ENCODE results near the gene SH2D7. TPM values are rescaled to one million over a fixed set of nuclear protein-coding genes. Genes with fewer than 3 reads are reported as not detected.

Gene SH2D7
- total and polyA plus RNA-seq, 2 donors (not counting 1 experiment from before 2014, with no cell fraction given) = not detected

GRCh38 chr15:78072080-78072892, 20.1 kb upstream of the SH2D7 start:
- Histone ChIP-seq H3K9ac (ENCODE audit: low read length) (no peak overlapping the region), H4K20me1 (ENCODE audit: control insufficient read depth, insufficient read depth, low read length, poor library complexity, severe bottlenecking) (peaks cover 4% of the 10 kb centered on the region), H3K27me3 (replicated peaks in 1 of 4; ENCODE audit: control extremely low read depth in 1 of 4, control insufficient read depth in 3 of 4, insufficient read depth in 4 of 4, low read length in 3 of 4) (no peaks in the 10 kb centered on the region), H3K79me2 (ENCODE audit: control insufficient read depth, insufficient read depth, low read length) (peaks cover 51% of the 10 kb centered on the region), H3K4me2 (replicated peaks; ENCODE audit: low read depth, low read length, poor library complexity, severe bottlenecking) (no peak overlapping the region), H3K4me1 (ENCODE audit: control insufficient read depth in 2 of 2, insufficient read depth in 2 of 2, low read length in 2 of 2) (peaks cover 44 to 49% of the 10 kb centered on the region in 2 donors), H3K9me3 (ENCODE audit: control extremely low read depth in 1 of 3, control insufficient read depth in 2 of 3, insufficient read depth in 1 of 3, low read length in 2 of 3) (no peaks in the 10 kb centered on the region), H3K36me3 (replicated peaks in 1 of 2; ENCODE audit: control extremely low read depth in 1 of 2, control insufficient read depth in 1 of 2, extremely low read depth in 1 of 2, insufficient read depth in 2 of 2, low read length in 1 of 2) (no peaks in the 10 kb centered on the region), H3K4me3 (ENCODE audit: control extremely low read depth in 1 of 5, extremely low read depth in 1 of 5, insufficient read depth in 1 of 5, low read depth in 2 of 5, low read length in 4 of 5) (no peak overlapping the region), H2AFZ (ENCODE audit: insufficient read depth, low read depth, low read length, poor library complexity, severe bottlenecking) (no peak overlapping the region), H3K27ac (ENCODE audit: low read length in 2 of 2) (no peak overlapping the region)
- H3K9me3 Mint-ChIP-seq (ENCODE audit: insufficient read depth) = no peaks in the 10 kb centered on the region
- no peak for ATAC-seq (ENCODE audit: low read depth)
- ChIA-PET POLR2A (interaction anchor here (0.7 kb wide), 1 partner anchor 13 kb away, joined by 3 read pairs; no protein-coding TSS in a partner anchor), CTCF (interaction anchor here (0.6 to 3.0 kb wide), 4 partner anchors 9 to 70 kb away, joined by 3 to 8 read pairs (median 4); no protein-coding TSS in a partner anchor)
- H3K4me1 Mint-ChIP-seq = peaks cover 25% of the 10 kb centered on the region
- WGBS (ENCODE audit: insufficient coverage) = 71% methylated on average over 7 of the region's 9 CpGs
- TF ChIP-seq EZH2 (IDR thresholded peaks at IDR 0.05; ENCODE audit: borderline replicate concordance, insufficient read depth, low read depth, low read length, poor library complexity, severe bottlenecking) (no peak), CTCF (IDR thresholded peaks at IDR 0.05) (no peak)
- no peaks in the 10 kb centered on the region for H3K27me3 Mint-ChIP-seq
- intact Hi-C loops (cut with micrococcal nuclease) = no loop called here
- H3K27ac Mint-ChIP-seq = no peak overlapping the region
- DNase-seq = no peak
- no peak overlapping the region for H3K4me3 Mint-ChIP-seq

Measured in B cell (primary cell).